ENCODE results near the gene SGCE.

DNA sequence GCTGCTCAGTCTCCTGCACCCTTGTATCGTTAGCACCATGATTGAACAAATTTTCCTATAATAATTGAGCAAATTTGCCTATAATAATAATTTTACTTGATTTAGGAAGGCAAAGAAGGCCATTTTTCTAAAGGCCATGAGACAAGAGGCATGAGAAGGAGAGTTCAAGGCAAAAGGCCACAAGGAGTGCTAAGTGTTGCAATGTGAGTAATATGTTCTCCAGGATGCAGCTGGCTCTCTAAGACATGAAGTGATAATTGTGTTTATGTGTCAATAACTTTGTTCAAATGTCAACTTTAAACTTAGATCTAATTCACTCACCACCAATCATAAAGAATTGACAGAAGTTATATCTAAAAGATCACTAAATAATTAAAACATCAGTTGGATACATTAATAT is 53.8 kb downstream of the SGCE start:
- no peak for TF ChIP-seq AEBP2 (tag by site-specific recombination; IDR thresholded peaks at IDR 0.05; ENCODE audit: borderline replicate concordance)
- TF ChIP-seq, protein P1, sequence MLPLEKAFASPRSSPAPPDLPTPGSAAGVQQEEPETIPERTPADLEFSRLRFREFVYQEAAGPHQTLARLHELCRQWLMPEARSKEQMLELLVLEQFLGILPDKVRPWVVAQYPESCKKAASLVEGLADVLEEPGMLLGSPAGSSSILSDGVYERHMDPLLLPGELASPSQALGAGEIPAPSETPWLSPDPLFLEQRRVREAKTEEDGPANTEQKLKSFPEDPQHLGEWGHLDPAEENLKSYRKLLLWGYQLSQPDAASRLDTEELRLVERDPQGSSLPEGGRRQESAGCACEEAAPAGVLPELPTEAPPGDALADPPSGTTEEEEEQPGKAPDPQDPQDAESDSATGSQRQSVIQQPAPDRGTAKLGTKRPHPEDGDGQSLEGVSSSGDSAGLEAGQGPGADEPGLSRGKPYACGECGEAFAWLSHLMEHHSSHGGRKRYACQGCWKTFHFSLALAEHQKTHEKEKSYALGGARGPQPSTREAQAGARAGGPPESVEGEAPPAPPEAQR (tag by site-specific recombination; IDR thresholded peaks at IDR 0.05), result no peak
- no peak for TF ChIP-seq ZFP37 (tag by site-specific recombination; IDR thresholded peaks at IDR 0.05)
- no peak for TF ChIP-seq ZBTB20 (tag by site-specific recombination; IDR thresholded peaks at IDR 0.05)

All from HEK293 (cell line).